Measurements from ENCODE around the gene ALKBH7. TPM values are rescaled to one million over a fixed set of nuclear protein-coding genes. Genes with fewer than 3 reads are reported as not detected.

The ALKBH7 gene
- total and polyA plus RNA-seq, 2 of the 13 experiments (the other 11 are each of a cell fraction or from before 2014, with no cell fraction given) = 29.6 to 45.9 TPM

- 0 out of 2 replicates have a peak, but pooled peaks have one; percentile 55 for TF ChIP-seq ZSCAN5A (CRISPR knock-in tag; IDR thresholded peaks at IDR 0.05; ENCODE audit: borderline replicate concordance)
- no peak for TF ChIP-seq AHR (CRISPR knock-in tag; IDR thresholded peaks at IDR 0.05)
- peak; percentile 62; the same call in 1 of the 2 replicates for TF ChIP-seq TP53 (CRISPR knock-in tag; conservative IDR thresholded peaks at IDR 0.05)
- no peak for TF ChIP-seq CBFB (CRISPR knock-in tag; IDR thresholded peaks at IDR 0.05)
- no peak for TF ChIP-seq ZBTB44 (CRISPR knock-in tag; IDR thresholded peaks at IDR 0.05)
- TF ChIP-seq RARG (CRISPR knock-in tag; IDR thresholded peaks at IDR 0.05; ENCODE audit: low read depth) = no peak
- peak; percentile 44; the same call in 1 of the 2 replicates for TF ChIP-seq MED1 (CRISPR knock-in tag; IDR thresholded peaks at IDR 0.05)
- no peak for TF ChIP-seq MAFG (CRISPR knock-in tag; IDR thresholded peaks at IDR 0.05)
- TF ChIP-seq TBL1XR1 (IDR thresholded peaks at IDR 0.05; ENCODE audit: borderline replicate concordance, low read length, partially characterized antibody) = no peak
- no peak for TF ChIP-seq GLI4 (CRISPR knock-in tag; IDR thresholded peaks at IDR 0.05; ENCODE audit: borderline replicate concordance)
- TF ChIP-seq, protein P1, sequence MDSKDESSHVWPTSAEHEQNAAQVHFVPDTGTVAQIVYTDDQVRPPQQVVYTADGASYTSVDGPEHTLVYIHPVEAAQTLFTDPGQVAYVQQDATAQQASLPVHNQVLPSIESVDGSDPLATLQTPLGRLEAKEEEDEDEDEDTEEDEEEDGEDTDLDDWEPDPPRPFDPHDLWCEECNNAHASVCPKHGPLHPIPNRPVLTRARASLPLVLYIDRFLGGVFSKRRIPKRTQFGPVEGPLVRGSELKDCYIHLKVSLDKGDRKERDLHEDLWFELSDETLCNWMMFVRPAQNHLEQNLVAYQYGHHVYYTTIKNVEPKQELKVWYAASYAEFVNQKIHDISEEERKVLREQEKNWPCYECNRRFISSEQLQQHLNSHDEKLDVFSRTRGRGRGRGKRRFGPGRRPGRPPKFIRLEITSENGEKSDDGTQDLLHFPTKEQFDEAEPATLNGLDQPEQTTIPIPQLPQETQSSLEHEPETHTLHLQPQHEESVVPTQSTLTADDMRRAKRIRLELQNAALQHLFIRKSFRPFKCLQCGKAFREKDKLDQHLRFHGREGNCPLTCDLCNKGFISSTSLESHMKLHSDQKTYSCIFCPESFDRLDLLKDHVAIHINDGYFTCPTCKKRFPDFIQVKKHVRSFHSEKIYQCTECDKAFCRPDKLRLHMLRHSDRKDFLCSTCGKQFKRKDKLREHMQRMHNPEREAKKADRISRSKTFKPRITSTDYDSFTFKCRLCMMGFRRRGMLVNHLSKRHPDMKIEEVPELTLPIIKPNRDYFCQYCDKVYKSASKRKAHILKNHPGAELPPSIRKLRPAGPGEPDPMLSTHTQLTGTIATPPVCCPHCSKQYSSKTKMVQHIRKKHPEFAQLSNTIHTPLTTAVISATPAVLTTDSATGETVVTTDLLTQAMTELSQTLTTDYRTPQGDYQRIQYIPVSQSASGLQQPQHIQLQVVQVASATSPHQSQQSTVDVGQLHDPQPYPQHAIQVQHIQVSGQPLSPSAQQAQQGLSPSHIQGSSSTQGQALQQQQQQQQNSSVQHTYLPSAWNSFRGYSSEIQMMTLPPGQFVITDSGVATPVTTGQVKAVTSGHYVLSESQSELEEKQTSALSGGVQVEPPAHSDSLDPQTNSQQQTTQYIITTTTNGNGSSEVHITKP (CRISPR knock-in tag; IDR thresholded peaks at IDR 0.05; ENCODE audit: low read depth) = no peak
- no peak for TF ChIP-seq ZNF3 (CRISPR knock-in tag; IDR thresholded peaks at IDR 0.05)
- TF ChIP-seq RCOR2 (CRISPR knock-in tag; IDR thresholded peaks at IDR 0.05) = no peak
- no peak for TF ChIP-seq SMARCC2 (IDR thresholded peaks at IDR 0.05)
- TF ChIP-seq, protein P2, sequence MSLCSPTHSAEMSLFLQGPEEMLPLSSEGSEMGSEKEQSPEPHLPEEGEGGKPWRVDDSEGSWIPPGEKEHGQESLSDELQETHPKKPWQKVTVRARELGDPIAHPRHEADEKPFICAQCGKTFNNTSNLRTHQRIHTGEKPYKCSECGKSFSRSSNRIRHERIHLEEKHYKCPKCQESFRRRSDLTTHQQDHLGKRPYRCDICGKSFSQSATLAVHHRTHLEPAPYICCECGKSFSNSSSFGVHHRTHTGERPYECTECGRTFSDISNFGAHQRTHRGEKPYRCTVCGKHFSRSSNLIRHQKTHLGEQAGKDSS (CRISPR knock-in tag; IDR thresholded peaks at IDR 0.05; ENCODE audit: borderline replicate concordance, low read depth) = peak; percentile 65; the same call in 1 of the 2 replicates
- no peak for TF ChIP-seq ZNF746 (CRISPR knock-in tag; IDR thresholded peaks at IDR 0.05)
- no peak for TF ChIP-seq ATF2 (CRISPR knock-in tag; IDR thresholded peaks at IDR 0.05)
- peak; percentile 75 for TF ChIP-seq ZNF710 (CRISPR knock-in tag; IDR thresholded peaks at IDR 0.05; ENCODE audit: borderline replicate concordance)
- no peak for TF ChIP-seq SUZ12 (IDR thresholded peaks at IDR 0.05; ENCODE audit: low read depth, low read length)
Observed at GRCh38 chr19:6372594-6373095, at the start of gene ALKBH7 (continued).
